WERI-Rb-1 (cell line): ENCODE results near the gene SLC2A4.
A peak's percentile ranks its signal among the peaks of the same experiment; 100 is the strongest.
"Not testable (repeated sequence)": the region's sequence is repeated elsewhere in the genome, so short reads cannot be mapped to it uniquely, and the experiment has no call there.

Experiments
- DNase-seq: peaks from one replicate; pipeline ENCODE4 v3.0.0-alpha.2; 2020
- H3K27ac ChIP-seq: fragments of 250-450 bp; sonication (Bioruptor Pico); 2 replicates; pipeline ENCODE4 v1.5.1; 2020; ENCODE audit warnings: mild to moderate bottlenecking, moderate library complexity
- H3K27me3 ChIP-seq: fragments of 250-450 bp; sonication (Bioruptor Pico); 2 replicates; pipeline ENCODE4 v1.5.1; 2021; ENCODE audit warnings: mild to moderate bottlenecking, low read depth, moderate library complexity; ENCODE audit not compliant: insufficient read depth, severe bottlenecking
- H3K36me3 ChIP-seq: fragments of 250-450 bp; sonication (Bioruptor Pico); 2 replicates; pipeline ENCODE4 v1.5.1; 2020; ENCODE audit warnings: mild to moderate bottlenecking, moderate library complexity
- H3K4me3 ChIP-seq: 2 replicates; pipeline ENCODE4 v1.5.1; 2011; ENCODE audit warnings: low read depth, mild to moderate bottlenecking, control low read depth, low read length
- H3K9me3 ChIP-seq: fragments of 250-450 bp; sonication (Bioruptor Pico); 2 replicates; pipeline ENCODE4 v1.5.1; 2021; ENCODE audit warnings: mild to moderate bottlenecking, moderate library complexity; ENCODE audit not compliant: severe bottlenecking
- CTCF ChIP-seq: IDR thresholded peaks from 2 replicates; pipeline ENCODE4 v1.5.1; 2011; ENCODE audit warnings: low read depth, mild to moderate bottlenecking, control low read depth, inconsistent platforms, low read length

SLC2A4 gene

GRCh38 chr17:7240375-7240774 lies 41.1 kb upstream of the SLC2A4 start:
- Histone ChIP-seq H3K27ac (peak overlapping the region; percentile 27), H3K27me3 (no peaks in the 10 kb centered on the region), H3K9me3 (no peaks in the 10 kb centered on the region), H3K4me3 (no peak overlapping the region), H3K36me3 (peaks cover 71% of the 10 kb centered on the region)
- TF ChIP-seq CTCF, result no peak
- no peak for DNase-seq

- H3K36me3 ChIP-seq, result peaks cover 71% of the 10 kb centered on the region
- H3K27me3 ChIP-seq, result no peaks in the 10 kb centered on the region
- no peaks in the 10 kb centered on the region for H3K9me3 ChIP-seq
- no peak for TF ChIP-seq CTCF
- H3K4me3 ChIP-seq, result peak overlapping the region; percentile 90
- no peak for DNase-seq
- peak overlapping the region; percentile 99 for H3K27ac ChIP-seq
These were observed 40.3 kb upstream of the SLC2A4 start for GRCh38 chr17:7241090-7241733.

- H3K9me3 ChIP-seq, result no peaks in the 10 kb centered on the region
- TF ChIP-seq CTCF, result no peak
- DNase-seq, result peak; percentile 93
- peak within 1 kb of the TSS; percentile 99 for H3K27ac ChIP-seq
- H3K36me3 ChIP-seq, result peaks cover 71% of the 10 kb centered on the region
- no peaks in the 10 kb centered on the region for H3K27me3 ChIP-seq
- H3K4me3 ChIP-seq, result peak within 1 kb of the TSS; percentile 90
These were observed 39.5 kb upstream of the SLC2A4 start, which contains the start of gene GABARAP for GRCh38 chr17:7241783-7242716. Gene GABARAP (minus strand): TSS chr17:7242449. CDS start chr17:7242330, 119 bp downstream.

- peak; percentile 31; the same call in 1 of the 2 replicates for TF ChIP-seq CTCF
- Histone ChIP-seq H3K27me3 (no peaks in the 10 kb centered on the region), H3K4me3 (peak overlapping the region; percentile 90), H3K36me3 (peaks cover 71% of the 10 kb centered on the region), H3K27ac (peak overlapping the region; percentile 99), H3K9me3 (no peaks in the 10 kb centered on the region)
- peak; percentile 97 for DNase-seq
These were observed 38.6 kb upstream of the SLC2A4 start for GRCh38 chr17:7242717-7243452.

- Histone ChIP-seq H3K27ac (peak overlapping the region; percentile 99), H3K9me3 (no peaks in the 10 kb centered on the region), H3K4me3 (peak overlapping the region; percentile 90), H3K36me3 (peaks cover 71% of the 10 kb centered on the region), H3K27me3 (no peaks in the 10 kb centered on the region)
- TF ChIP-seq CTCF, result no peak
- DNase-seq, result no peak
These were observed 38.1 kb upstream of the SLC2A4 start for GRCh38 chr17:7243453-7243729.

- Histone ChIP-seq H3K36me3 (peaks cover 70% of the 10 kb centered on the region), H3K27ac (peak overlapping the region; percentile 99)
- H3K9me3 ChIP-seq, H3K27me3 ChIP-seq, DNase-seq, H3K4me3 ChIP-seq: not testable (repeated sequence)
These were observed 37.7 kb upstream of the SLC2A4 start for GRCh38 chr17:7243838-7244237.
